ENCODE results near the gene PRKAG2.
A peak's percentile ranks its signal among the peaks of the same experiment; 100 is the strongest.

Gene PRKAG2

GRCh38 chr7:151711435-151711872, 165.5 kb downstream of the PRKAG2 start:
- DNase-seq (ENCODE audit: low read depth in 2 of 2): no peak

DNA sequence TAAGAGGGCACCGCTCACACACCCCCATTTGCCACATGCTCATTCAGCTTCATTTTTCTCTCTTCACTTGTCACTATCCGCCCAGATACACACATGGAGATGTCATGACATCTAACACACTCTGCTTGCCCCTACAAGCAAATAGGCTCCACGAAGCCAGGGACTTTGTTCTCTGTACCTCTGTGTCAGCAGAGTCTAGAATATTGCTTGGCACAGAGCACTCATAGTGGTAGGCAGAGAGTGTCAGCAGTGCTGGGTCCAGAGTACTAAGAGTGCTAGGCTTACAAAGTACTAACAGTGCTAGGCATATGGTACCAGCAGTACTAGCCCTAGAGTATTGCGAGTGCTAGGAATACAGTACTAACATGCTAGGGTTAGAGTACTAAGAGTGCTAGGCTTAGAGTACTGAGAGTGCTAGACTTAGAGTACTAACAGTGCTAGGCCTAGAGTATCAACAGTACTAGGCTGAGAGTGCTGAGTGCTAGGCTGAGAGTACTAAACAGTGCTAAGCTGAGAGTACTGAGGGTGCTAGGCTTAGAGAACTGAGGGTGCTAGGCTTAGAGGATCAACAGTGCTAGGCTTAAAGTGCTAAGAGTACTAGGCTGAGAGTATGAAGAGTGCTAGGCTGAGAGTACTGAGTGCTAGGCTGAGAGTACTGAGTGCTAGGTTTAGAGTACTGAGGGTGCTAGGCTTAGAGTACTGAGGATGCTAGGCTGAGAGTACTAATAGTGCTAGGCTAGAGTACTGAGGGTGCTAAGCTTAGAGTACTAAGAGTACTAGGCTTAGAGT, 166.1 kb downstream of the PRKAG2 start:
- DNase-seq (ENCODE audit: low read depth in 2 of 2): no peak

DNA sequence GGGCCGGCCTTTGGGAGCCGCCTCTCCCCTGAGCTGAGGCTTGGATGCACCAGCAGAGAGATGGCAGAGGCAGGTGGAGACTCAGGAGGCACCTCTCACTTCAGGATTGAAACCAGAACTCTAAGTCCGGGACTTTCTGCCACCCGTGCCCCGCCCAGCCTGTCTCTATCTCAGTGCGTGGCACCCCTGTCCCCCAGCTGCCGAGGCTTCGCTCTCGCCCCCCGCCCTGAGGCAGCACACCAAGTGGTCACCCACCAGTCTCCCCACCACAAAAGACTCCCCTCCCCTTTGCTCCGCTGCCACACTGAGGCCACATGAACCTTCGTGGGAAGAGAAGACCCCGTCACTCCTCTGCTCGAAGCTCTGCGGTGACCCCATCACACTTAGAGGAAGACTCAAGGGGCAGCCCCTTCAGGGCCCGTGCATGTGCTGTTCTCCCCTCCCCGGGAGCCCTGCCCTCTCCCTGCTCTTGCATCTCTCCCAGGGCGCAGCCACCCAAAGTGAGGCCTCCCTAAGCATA, 166.7 kb downstream of the PRKAG2 start:
- no peak for DNase-seq (ENCODE audit: low read depth in 2 of 2)

- DNase-seq (ENCODE audit: low read depth in 2 of 2): no peak
Observed at GRCh38 chr7:151709141-151710038, 167.5 kb downstream of the PRKAG2 start.

DNA sequence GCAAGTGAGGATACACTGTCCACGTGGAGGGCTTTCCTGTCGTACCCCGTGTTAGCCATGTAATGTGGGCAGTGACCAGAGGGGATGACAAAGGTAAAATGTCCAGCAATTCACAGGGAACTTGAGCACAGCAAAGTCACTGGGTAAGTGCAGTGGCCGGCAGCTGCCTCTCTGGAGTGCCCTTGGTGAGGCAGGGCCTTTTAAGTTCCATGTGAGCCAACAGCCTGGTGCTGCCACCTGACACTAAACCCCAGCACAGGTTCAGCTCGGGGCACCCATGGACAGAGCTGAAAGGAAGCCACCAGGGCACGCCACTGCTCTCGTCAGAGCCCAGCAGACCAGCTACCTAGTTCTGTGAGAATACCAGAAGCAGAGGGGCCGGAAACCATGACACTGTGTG, 168.3 kb downstream of the PRKAG2 start:
- DNase-seq (ENCODE audit: low read depth in 2 of 2): no peak

- no peak for DNase-seq (ENCODE audit: low read depth in 2 of 2)
Observed at GRCh38 chr7:151707757-151708156, 169.2 kb downstream of the PRKAG2 start.

DNA sequence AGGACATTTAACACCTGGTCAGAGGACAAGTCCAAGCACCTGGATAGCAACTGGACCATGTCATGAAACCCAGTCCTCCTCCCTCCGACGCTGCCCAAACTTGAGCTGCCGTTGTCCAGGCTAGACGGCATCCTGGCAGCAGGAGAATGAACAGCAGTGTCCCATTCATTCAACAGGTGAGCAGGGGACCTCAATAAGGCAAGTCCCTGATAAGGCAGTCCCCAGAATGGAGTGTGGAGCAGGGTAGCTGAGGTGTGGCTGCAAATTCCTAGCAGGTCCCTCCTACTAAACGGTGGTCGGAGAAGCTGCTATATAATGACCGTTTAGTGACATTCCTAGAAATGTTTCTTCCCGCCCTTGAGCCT, 169.8 kb downstream of the PRKAG2 start:
- no peak for DNase-seq (ENCODE audit: low read depth in 2 of 2)

GRCh38 chr7:151706277-151707104, 170.4 kb downstream of the PRKAG2 start:
- DNase-seq (ENCODE audit: low read depth in 2 of 2): no peak

DNA sequence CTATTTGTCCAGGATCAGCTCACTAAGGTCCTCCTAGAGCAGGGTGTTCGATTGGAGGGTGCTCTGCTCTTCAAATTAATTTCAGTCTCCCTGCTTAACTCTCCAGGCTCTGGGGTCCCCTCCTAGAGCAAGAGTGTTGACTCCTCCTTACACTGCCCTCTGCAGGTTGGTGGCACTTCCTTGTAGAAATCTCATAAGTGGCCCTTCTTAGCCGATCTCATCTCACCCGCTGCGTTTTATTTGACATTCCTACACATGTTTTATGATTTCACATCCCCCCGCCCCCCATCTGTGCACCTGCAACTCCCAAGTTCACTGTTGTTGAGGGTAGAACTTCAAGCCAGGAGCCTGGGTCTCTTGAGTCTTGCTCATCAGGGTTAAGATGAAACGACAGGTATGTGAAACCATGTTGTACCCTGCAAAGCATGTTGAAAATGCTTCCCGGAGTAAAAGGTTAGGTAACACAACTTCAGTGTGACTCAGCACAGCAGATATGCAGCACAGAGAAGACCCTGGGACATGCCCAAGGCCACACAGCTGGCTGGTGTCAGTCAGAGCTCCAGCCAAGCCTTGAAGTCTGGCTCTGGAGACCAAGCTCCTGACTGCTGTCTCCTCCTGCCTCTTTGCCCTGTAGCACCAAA, 171.2 kb downstream of the PRKAG2 start:
- DNase-seq (ENCODE audit: low read depth in 2 of 2): peak in 1 of 2 experiments; percentile 41

DNA sequence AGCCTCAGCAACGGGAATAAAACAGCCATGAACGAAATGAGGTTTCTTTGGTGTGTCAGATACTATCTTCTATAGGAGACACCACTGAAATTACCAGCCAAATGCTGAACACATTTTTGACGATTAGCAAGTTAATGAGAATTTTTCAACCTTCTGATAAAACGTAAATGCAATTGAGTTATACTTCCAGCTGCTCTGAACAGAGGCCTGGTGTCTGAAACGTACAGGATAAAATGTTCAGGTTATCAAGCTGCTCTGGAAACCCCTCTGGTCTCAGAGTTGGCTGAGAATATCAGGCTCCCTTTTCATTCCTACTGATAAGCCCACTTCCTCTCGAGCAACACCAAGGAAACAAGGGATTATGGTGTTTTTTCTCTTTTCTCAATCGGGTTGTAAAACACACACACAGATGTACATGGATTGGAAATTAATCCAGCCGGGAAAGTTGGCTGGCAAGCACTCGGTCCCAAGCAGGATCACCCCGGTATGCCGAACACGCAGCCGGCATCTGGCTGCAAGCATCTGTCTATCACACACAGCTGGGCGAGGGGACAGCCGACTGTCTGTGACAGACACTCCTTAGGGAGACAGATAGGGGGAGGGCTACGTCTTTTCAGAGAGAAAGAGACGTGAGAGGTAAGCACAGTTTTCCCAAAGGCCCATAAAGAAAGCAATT, 171.8 kb downstream of the PRKAG2 start:
- DNase-seq (ENCODE audit: low read depth in 2 of 2): no peak

GRCh38 chr7:151704299-151704959, 172.5 kb downstream of the PRKAG2 start:
- DNase-seq (ENCODE audit: low read depth in 2 of 2): no peak

GRCh38 chr7:151702961-151703360, 174.0 kb downstream of the PRKAG2 start:
- DNase-seq (ENCODE audit: low read depth in 2 of 2): no peak

GRCh38 chr7:151700586-151701165, 176.2 kb downstream of the PRKAG2 start:
- DNase-seq (ENCODE audit: low read depth in 2 of 2): no peak

GRCh38 chr7:151699928-151700319, 177.0 kb downstream of the PRKAG2 start:
- DNase-seq (ENCODE audit: low read depth in 2 of 2): no peak

DNA sequence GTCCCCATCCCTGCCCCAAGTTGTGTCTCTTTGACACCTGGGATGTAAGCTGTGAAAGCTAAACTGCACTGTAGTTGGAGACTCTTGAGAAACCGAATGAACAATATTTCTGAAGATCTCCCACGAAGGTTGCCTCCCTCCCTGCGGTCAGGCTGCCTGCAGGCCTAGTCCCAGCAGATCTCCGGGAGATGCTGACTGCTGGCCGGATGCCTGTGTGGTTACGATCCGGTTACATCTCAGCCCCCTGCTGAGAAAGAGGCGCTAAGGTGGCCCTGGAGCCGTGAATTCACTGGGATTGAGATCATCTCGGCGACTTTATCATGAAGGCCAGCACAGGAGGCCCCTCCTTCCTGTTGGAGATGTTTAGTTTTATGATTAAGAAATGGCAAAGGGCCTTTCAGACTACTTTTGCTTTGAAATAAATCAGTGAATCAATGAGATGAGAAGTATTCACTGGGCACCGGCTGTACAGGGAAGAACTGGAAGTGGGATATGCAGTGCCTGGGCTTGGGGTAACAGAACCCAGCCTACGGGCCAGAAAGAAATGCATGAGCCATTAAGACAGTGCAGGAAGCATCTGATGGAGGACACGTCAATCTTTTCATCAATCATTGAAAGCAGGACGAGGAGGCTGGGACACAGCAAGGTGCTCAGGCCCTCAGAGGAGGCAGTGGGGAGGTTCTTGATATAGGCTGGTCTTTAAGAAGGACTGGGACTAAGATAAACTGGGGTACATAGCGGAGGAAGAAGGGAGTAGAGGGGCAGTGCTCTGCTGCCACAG, 177.6 kb downstream of the PRKAG2 start:
- DNase-seq (ENCODE audit: low read depth in 2 of 2): peak; percentile 90 to 91

DNA sequence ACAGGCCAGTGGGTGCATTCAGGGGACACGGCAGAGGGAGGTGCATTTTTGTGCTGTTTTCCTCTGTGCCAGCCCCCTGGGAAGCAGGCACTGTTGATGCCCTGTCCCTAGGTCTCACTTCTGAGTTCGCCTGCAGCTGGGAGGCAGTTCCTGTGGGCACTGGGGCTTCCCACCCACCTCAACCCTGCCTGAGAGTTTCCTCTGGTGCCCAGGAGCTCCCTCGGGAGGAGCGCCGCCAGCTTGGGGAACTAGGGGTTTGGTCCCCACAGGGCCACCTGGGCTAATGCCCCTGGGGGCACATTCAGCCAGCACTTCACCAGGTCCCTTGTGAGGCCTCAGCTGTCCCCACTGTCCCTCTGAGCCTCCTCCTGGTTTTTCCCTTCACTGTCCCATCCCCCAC, 179.0 kb downstream of the PRKAG2 start:
- no peak for DNase-seq (ENCODE audit: low read depth in 2 of 2)

DNA sequence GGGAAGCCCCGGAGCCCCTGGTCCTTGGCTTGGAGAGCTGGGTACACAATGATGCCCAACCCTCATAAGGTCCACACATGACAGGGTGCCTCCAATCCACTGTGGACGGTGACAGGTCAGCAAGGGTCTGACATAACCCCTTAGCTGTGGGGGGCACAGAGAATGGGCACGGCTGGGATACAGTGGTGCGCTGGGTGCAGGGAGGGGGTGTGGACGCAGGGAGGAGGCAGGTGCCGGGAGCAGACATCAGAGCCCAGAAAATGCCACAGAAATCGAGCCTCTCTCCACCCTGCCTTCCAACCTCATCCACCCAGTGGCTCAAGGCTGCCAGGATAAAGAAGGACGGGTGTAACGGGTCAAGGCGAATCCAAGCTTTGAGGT, 179.4 kb downstream of the PRKAG2 start:
- no peak for DNase-seq (ENCODE audit: low read depth in 2 of 2)

DNA sequence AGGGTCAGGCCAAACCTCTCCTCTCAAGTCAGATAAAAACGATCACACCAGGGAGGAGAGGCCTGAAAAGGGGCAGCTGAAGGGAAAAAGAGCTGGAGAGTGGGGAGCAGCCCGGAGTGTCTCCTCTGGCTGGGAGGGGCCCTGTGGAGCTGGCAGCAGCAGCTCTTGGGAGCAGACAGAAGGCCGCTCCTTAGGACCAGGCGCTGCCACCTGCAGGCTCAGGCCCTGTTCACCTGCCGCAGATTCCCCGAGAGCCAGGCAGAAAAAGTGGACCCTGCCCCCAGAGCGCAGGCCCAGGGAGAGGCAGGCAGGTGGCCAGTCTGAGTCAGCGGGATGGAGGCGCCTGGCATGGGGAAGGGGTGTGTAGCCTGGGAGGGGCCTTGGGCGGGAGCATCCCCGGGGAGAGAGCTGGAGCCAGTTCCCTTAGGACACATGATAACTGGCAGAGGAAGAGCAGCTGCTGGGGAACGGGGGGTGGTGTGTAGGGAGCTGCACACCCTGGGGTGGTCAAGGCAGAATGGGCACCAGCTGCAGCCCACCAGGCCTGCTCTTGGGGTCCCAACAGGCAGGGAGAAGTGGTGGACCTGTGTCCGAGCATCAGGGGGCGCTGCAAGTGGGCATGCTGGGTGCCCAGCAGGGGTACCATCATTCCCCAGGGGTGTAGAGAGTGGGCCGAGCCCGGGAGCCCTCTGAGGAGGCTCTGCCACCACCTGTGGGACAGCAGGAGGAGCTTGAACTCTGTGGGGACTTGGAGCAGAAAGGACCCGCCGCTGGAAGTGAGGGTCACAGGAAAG, 180.0 kb downstream of the PRKAG2 start:
- DNase-seq (ENCODE audit: low read depth in 2 of 2): no peak

Measured in fibroblast of skin of left quadriceps (primary cell).